Activated CD8-positive, alpha-beta memory T cell treated with anti-CD3 and anti-CD28 coated beads for 24 hours (primary cell): ENCODE results near the gene YPEL5.

ENCODE experiments used
- DNase-seq: peaks from one replicate; pipeline ENCODE4 v3.0.0-alpha.2; 2020

Gene YPEL5

GRCh38 chr2:30172627-30173026, 25.8 kb downstream of the YPEL5 start:
- no peak for DNase-seq

- no peak for DNase-seq
These were observed 30.6 kb downstream of the YPEL5 start for GRCh38 chr2:30177440-30177839.

DNA sequence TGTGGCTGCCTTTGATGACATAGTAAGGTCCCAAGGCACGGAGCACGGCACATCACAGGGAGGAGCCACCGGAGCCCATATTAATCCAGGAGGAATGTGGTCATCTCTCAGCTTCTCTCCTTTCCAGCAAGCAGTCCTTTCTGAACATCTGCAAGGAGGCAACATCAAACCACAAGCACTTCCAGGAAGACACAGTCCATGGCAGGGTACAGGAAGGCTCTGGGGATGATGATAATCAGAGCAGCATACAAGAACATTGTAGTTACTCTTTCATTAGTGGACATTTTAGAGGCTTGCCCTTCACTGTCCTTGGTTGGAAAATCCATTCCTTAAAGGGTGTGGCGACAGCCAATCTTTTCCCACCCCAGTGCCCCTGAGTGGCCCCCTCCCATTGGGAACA, 31.1 kb downstream of the YPEL5 start:
- DNase-seq, result no peak

- DNase-seq, result peak; percentile 38
These were observed 32.0 kb downstream of the YPEL5 start for GRCh38 chr2:30178618-30179434.

GRCh38 chr2:30179536-30179935, 32.7 kb downstream of the YPEL5 start:
- peak; percentile 3 for DNase-seq

DNA sequence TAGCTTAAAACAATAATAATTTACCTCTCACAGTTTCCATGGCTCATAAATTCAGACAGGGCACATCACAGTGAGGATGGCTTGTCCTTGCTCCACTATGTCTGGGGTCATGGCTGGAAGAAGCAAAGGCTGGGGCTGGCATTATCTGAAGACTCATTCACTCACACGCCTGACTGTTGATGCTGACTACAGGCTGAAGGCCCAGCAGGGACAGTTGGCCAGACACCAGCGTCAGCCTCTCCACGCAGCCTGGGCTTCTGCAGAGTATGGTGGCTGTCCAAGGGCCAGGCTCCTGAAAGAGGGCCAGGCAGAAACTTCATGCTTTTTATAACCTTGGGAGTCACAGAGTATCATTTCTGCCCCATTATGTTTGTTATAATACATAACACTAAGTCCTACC, 33.4 kb downstream of the YPEL5 start:
- DNase-seq, result peak; percentile 7

DNA sequence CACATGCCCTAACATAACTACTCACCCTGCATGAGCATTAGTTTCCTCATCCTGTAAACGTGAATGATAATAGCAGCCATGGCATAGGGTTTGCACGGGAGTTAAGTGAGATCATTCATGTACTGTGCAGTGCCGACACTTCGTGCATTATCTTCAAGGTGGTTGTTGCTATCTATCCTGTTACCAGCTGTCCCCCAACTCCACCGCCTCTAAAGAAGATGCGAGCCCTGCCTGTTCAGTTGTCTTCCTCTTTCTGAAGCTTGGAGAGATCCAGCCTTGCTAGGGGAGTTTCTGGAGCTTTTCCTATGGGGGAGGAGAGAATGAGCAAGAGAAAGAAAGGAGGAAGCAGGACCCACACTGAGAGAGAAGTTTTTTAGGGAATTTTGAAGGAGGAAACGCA, 34.4 kb downstream of the YPEL5 start:
- peak; percentile 5 for DNase-seq

DNA sequence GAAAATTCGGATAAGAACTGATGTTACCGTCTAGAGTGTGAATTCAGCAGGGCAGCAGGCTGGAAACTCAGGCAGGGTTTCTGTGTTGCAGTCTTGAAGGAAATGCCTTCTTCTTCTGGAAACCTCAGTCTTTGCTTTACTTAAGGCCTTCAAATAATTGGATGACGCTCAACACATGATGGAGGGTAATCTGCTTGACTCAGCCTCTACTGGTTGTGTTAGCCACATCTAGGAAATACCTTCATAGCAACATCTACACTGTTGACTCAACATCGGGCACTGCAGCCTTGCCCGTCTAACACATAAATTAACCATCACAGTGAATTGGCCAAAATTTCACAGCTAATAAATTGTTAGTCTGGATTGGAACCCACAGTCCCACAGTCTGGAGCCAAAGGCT, 37.2 kb downstream of the YPEL5 start:
- no peak for DNase-seq

DNA sequence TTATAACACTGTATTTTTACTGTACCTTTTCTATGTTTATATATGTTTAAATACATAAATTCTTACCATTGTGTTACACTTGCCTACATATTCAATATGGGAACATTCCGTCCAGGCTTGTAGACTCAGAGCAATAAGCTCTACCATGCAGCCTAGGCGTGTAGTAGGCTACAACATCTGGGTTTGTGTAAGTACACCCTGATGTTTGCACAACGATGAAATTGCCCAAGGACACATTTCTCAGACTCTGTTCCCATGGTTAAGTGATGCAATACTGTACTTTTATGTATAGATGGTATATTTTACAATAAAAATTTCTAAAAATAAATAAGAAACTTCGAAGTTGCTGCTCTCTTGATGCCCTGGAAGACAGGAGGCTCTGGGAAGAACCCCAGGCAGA, 38.4 kb downstream of the YPEL5 start:
- DNase-seq, result no peak

- no peak for DNase-seq
These were observed 41.5 kb downstream of the YPEL5 start for GRCh38 chr2:30188292-30188691.

DNA sequence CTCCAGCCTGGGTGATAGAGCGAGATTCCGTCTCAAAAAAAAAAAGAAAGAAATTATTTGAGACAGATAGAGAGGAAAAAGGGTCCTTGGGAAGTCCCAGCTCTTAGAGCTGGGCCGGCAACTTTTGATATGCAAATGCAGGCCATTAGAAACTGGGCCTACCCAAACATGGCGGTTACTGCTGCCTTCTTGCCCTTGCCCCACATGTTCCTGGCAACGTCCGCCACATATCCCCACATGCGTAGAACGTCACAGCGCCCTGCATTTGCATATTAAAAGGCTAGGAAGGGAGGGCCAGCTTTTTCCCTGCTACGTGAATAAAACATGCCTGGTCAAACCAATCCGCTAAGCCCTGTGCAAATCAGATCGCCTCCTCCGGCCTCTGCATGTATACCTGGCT, 43.8 kb downstream of the YPEL5 start:
- DNase-seq, result no peak

DNA sequence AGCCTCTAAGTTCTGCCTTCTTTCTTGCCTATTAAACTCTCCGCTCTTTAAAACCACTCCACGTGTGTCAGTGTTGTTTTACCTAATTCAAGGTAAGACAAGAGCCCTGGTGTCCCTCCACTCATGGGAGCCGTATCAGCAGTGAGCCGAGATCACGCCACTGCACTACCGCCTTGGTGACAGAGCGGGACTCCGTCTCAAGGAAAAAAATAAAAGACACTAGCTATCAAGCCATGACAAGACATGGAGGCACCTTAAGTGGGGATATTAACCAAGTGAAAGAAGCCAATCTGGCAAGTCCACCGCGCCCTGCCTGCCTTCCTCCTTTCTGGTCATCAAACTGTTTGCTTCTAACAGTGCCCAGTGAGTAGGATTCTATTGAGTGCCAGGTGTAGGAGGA, 44.3 kb downstream of the YPEL5 start:
- DNase-seq, result no peak

DNA sequence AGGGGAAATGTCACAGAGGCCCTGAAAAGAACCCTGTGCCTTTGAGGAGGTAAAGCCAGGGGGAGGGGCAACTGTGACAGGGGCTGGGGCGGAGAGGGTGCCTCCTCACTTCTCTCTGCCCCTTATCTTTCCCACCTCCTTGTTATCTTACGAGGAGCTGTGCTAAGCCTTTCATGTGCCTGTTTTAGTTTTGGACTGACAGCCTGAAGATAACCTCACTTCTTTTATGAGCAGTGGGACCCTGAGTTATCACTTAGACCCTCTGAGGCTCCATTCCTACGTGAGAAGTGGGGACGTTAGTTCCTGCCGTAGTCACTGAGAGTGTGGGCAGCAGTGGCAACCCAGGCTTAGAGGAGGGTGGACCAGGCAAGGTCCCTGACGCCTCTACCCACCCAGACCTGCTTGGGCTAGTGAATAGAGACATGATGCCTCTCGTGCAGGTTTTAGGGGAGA, 45.0 kb downstream of the YPEL5 start:
- no peak for DNase-seq

- DNase-seq, result no peak
These were observed 45.5 kb downstream of the YPEL5 start for GRCh38 chr2:30192314-30192713.

- DNase-seq, result no peak
These were observed 46.4 kb downstream of the YPEL5 start for GRCh38 chr2:30193104-30193681.

- DNase-seq, result no peak
These were observed 47.6 kb downstream of the YPEL5 start for GRCh38 chr2:30194421-30194820.

GRCh38 chr2:30195016-30195415, 48.2 kb downstream of the YPEL5 start:
- DNase-seq, result no peak

DNA sequence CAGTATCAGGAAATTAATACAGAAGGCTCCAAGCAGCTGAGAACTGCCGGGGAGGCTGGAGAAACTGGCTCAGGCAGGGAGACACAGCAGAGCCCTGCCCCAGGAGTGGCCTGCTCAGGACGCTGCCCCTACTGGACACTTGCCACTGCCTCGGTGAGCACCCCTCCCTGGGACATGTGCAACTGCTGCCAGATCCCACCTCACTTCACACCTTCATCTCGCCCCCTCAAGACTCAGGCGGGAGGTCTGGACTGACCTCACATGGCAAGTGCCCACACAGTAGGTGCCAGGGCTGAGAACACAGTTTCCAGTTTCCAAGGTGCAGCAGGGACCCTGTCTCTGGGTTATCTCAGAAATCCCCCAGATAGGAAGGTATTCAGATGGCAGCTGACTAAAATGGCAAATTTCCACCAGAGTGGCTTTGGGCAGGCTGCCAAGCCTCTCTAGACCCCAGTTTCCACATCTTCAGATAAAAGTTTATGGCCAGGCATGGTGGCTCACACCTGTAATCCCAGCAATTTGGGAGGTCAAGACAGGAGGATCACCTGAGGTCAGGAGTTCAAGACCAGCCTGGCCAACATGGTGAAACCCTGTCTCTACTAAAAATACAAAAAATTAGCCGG, 50.9 kb downstream of the YPEL5 start:
- no peak for DNase-seq

GRCh38 chr2:30201990-30202389, 55.2 kb downstream of the YPEL5 start:
- no peak for DNase-seq

DNA sequence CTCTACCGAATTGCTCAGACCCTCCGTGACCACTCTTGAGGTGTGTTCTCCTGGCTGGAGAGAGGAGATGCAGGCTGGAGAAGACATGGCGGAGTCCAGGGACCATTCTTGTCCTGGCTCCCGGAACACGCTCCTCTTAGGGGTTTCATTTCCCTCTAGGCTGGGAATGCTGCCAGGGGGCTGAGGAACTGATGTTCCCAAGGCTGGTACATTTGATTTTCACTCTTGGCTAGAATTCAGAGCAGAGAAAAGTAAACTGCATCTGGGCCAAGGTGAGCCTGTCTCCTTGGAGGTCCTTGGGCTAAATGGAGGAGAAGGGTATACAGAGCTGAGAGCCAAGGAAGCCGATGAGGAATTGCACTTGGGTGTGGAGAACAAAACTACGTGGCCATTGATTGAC, 56.3 kb downstream of the YPEL5 start:
- DNase-seq, result no peak

DNA sequence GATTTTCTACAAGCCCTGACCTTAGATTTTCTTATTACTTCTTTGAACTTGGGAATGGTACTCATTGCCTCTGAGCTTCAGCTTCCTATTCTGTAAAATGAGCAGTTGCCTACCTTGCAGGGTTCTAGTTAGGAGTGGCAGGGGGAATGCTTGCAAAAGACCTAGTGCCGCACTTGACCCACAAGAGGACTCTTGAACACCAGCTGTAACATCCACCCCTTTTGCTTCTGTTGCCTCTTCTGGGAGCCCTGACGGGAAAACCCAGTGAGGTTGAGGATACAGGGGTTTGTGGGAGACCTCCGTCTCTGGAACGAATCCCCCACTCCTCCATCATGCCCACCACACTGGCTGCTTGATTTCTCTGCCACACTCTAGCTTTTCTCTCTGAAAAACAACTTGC, 57.5 kb downstream of the YPEL5 start:
- DNase-seq, result no peak

DNA sequence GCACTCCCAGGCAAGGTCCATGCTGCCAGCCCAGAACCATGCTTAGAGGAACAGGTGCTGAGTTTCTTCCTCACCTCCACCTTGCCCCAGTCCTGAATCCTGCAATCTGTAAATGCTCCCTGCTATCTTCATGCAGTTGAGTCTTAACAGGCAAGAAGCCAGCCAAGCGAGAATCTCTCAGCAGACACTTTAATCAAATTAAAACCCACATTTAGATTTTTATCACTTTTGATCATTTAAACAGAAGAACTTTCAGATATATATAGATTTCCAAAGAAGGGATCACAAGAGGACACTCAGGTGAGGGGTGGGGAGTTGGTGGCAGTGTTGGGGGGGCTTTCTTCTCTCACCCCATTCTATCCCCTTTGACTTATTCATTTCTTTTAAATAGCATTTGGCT, 58.6 kb downstream of the YPEL5 start:
- DNase-seq, result no peak

- no peak for DNase-seq
These were observed 59.9 kb downstream of the YPEL5 start for GRCh38 chr2:30206461-30207430.
